Peyer's patch (tissue), 4 donors: Measurements from ENCODE around the gene PMM2.
"Not testable (repeated sequence)": the region's sequence is repeated elsewhere in the genome, so short reads cannot be mapped to it uniquely, and the experiment has no call there.

Experiments used
- CTCF ChIP-seq, 6 experiments: fragments of 450-650 bp in 4 of 6; fragments of 200-600 bp in 2 of 6; sonication (generic) in 1 of 6; IDR thresholded peaks; one replicate each; pipeline ENCODE4 v1.5.1; 2017 to 2019; ENCODE audit warnings: antibody characterized with exemption in 6 of 6, mild to moderate bottlenecking in 3 of 6, moderate library complexity in 1 of 6
- POLR2A ChIP-seq, 2 donors: fragments of 450-650 bp; IDR thresholded peaks; one replicate each; pipeline ENCODE4 v1.5.1; 2017; ENCODE audit warnings: antibody characterized with exemption in 2 of 2, mild to moderate bottlenecking in 2 of 2, moderate library complexity in 2 of 2

GRCh38 chr16:8786316-8786715 is 11.3 kb upstream of the PMM2 start:
- TF ChIP-seq POLR2A, CTCF (IDR thresholded peaks at IDR 0.05): not testable (repeated sequence)
